Eye (tissue), 1 donor: ENCODE measurements around the gene PRELP.

ENCODE experiments used
- DNase-seq: peaks from one replicate; pipeline ENCODE4 v3.0.0-alpha.2; 2015

PRELP gene

GRCh38 chr1:203478986-203479385 lies 3.4 kb downstream of the PRELP start:
- peak; percentile 62 for DNase-seq

- no peak for DNase-seq
These were observed 4.0 kb downstream of the PRELP start for GRCh38 chr1:203479646-203480045.

- no peak for DNase-seq
These were observed 4.5 kb downstream of the PRELP start for GRCh38 chr1:203480084-203480483.

GRCh38 chr1:203480525-203481084 lies 5.0 kb downstream of the PRELP start:
- DNase-seq, result peak; percentile 58

GRCh38 chr1:203481196-203481595 lies 5.6 kb downstream of the PRELP start:
- DNase-seq, result no peak

- DNase-seq, result no peak
These were observed 11.2 kb downstream of the PRELP start for GRCh38 chr1:203486618-203487370.

- DNase-seq, result no peak
These were observed 12.9 kb downstream of the PRELP start for GRCh38 chr1:203488539-203488938.

GRCh38 chr1:203490607-203491006 lies 15.0 kb downstream of the PRELP start:
- no peak for DNase-seq

- peak; percentile 82 for DNase-seq
These were observed 16.1 kb downstream of the PRELP start for GRCh38 chr1:203491664-203492063.

GRCh38 chr1:203492082-203492747 lies 16.6 kb downstream of the PRELP start:
- DNase-seq, result no peak

GRCh38 chr1:203492748-203493130 lies 17.1 kb downstream of the PRELP start:
- no peak for DNase-seq

GRCh38 chr1:203493901-203494300 lies 18.3 kb downstream of the PRELP start, which contains the start of gene OPTC:
TSS of gene OPTC (plus strand) at chr1:203494153. CDS start at chr1:203496006, 1,853 bp downstream.
- DNase-seq, result no peak

- no peak for DNase-seq
These were observed 20.2 kb downstream of the PRELP start for GRCh38 chr1:203495845-203496244.

GRCh38 chr1:203497269-203497777 lies 21.7 kb downstream of the PRELP start:
- no peak for DNase-seq

- no peak for DNase-seq
These were observed 24.2 kb downstream of the PRELP start for GRCh38 chr1:203499643-203500278.

- DNase-seq, result no peak
These were observed 24.7 kb downstream of the PRELP start for GRCh38 chr1:203500279-203500678.

GRCh38 chr1:203503836-203504235 lies 28.2 kb downstream of the PRELP start:
- no peak for DNase-seq

- DNase-seq, result peak; percentile 96
These were observed 29.0 kb downstream of the PRELP start for GRCh38 chr1:203504400-203505250.

GRCh38 chr1:203505526-203506204 lies 30.1 kb downstream of the PRELP start:
- no peak for DNase-seq

GRCh38 chr1:203506858-203507626 lies 31.4 kb downstream of the PRELP start:
- DNase-seq, result peak; percentile 77

GRCh38 chr1:203507759-203508158 lies 32.2 kb downstream of the PRELP start:
- peak; percentile 45 for DNase-seq
